CD4-positive, alpha-beta memory T cell (primary cell): ENCODE data around the gene PID1. TPM values are rescaled to one million over a fixed set of nuclear protein-coding genes. Genes with fewer than 3 reads are reported as not detected.

Source experiments
- CTCF ChIA-PET: fragments of 350-600 bp; sonication (Branson Sonifier 250); formaldehyde crosslinking; loops from one replicate; lab custom pipeline; 2021; ENCODE audit warnings: inconsistent platforms; ENCODE audit not compliant: partially characterized antibody; lab: Charles Lee
- POLR2A ChIA-PET: fragments of 350-600 bp; sonication (Branson Sonifier 250); formaldehyde crosslinking; loops from one replicate; lab custom pipeline; 2021; ENCODE audit not compliant: partially characterized antibody; lab: Charles Lee
- DNase-seq, 5 donors: peaks; one replicate each; pipeline versions ENCODE4 v3.0.0 to v3.0.0-alpha.2; 2020 to 2022; ENCODE audit warnings: mixed read lengths in 1 of 5
- H3K27ac ChIP-seq: one replicate; pipeline ENCODE4 v1.7.0; 2013; ENCODE audit warnings: low read depth, low read length
- H3K27me3 ChIP-seq: 2 replicates; pipeline ENCODE4 v1.7.0; 2013; ENCODE audit warnings: mild to moderate bottlenecking, low read length, moderate library complexity; ENCODE audit not compliant: insufficient read depth
- H3K36me3 ChIP-seq: 2 replicates; pipeline ENCODE4 v1.7.0; 2013; ENCODE audit warnings: mild to moderate bottlenecking, low read length, moderate library complexity; ENCODE audit not compliant: insufficient read depth
- H3K4me1 ChIP-seq: 2 replicates; pipeline ENCODE4 v1.7.0; 2013; ENCODE audit warnings: mild to moderate bottlenecking, low read length, moderate library complexity; ENCODE audit not compliant: insufficient read depth
- H3K4me3 ChIP-seq, 2 donors: one replicate each; pipeline ENCODE4 v1.7.0; 2013; ENCODE audit warnings: low read length in 2 of 2, mild to moderate bottlenecking in 1 of 2
- H3K9me3 ChIP-seq, 2 donors: one replicate each; pipeline ENCODE4 v1.7.0; 2013; ENCODE audit warnings: low read length in 2 of 2, control low read depth in 1 of 2; ENCODE audit not compliant: control insufficient read depth in 1 of 2
- H3K27ac Mint-ChIP-seq, 7 donors: one replicate each; pipeline ENCODE4 v1.8.0; 2020 to 2021; ENCODE audit warnings: mixed read lengths in 7 of 7, mild to moderate bottlenecking in 6 of 7, inconsistent platforms in 3 of 7, moderate library complexity in 3 of 7
- H3K27me3 Mint-ChIP-seq, 2 donors: one replicate each; pipeline ENCODE4 v1.8.0; 2020 to 2021; ENCODE audit warnings: mixed read lengths in 2 of 2
- H3K36me3 Mint-ChIP-seq, 2 donors: one replicate each; pipeline ENCODE4 v1.8.0; 2020 to 2021; ENCODE audit warnings: mixed read lengths in 2 of 2, inconsistent platforms in 1 of 2, mild to moderate bottlenecking in 1 of 2
- H3K4me1 Mint-ChIP-seq, 4 donors: one replicate each; pipeline ENCODE4 v1.8.0; 2020 to 2021; ENCODE audit warnings: mixed read lengths in 4 of 4, mild to moderate bottlenecking in 1 of 4
- H3K4me3 Mint-ChIP-seq, 8 donors: one replicate each; pipeline ENCODE4 v1.8.0; 2020 to 2021; ENCODE audit warnings: mixed read lengths in 8 of 8, mild to moderate bottlenecking in 7 of 8, moderate library complexity in 6 of 8, inconsistent platforms in 3 of 8
- H3K9me3 Mint-ChIP-seq, 8 donors: one replicate each; pipeline ENCODE4 v1.8.0; 2020 to 2021; ENCODE audit warnings: mixed read lengths in 8 of 8, mild to moderate bottlenecking in 5 of 8, inconsistent platforms in 3 of 8, moderate library complexity in 1 of 8
- intact Hi-C: fragments of 100-400 bp; cut with micrococcal nuclease; formaldehyde crosslinking; loops from one replicate; pipeline ENCODE4 v1.15.1; 2023
- polyA plus RNA-seq, 2 donors: library from polyadenylated mRNA; unstranded; fragments of 300-500 nt; fragmentation: Illumina TruSeq; gene quantifications; one replicate each; pipeline ENCODE4 v1.2.3, GENCODE V29; 2021
- total RNA-seq, 2 experiments: library from RNA; stranded (reverse); gene quantifications; one replicate each; pipeline ENCODE4 v1.2.3, GENCODE V29; 2021

The PID1 gene
- total and polyA plus RNA-seq, 4 experiments from 2014 or later = 0.47 to 0.55 TPM; not detected in 2

DNA sequence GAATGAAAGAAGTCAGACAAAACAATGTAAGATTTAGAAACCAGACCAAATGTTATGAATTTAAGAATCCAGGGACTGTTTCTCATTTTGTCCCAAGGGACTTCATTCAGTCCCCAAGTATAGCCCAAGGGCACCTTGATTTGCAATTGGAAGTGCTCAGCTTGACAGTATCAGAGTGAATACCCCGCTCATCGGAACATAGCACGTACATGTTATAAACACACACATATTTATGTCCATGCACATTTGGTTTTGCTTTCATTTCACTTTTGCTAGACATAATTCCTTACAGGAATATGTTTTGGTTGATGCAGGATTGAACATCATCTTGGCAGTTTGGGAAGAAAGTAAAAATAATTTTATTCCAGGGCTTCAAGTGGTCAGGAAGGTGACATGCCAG is 100.2 kb downstream of the PID1 start:
- Histone ChIP-seq H3K9me3 (no peaks in the 10 kb centered on the region), H3K36me3 (no peaks in the 10 kb centered on the region), H3K4me3 (no peak overlapping the region), H3K27me3 (no peaks in the 10 kb centered on the region), H3K27ac (no peak overlapping the region), H3K4me1 (no peaks in the 10 kb centered on the region)
- Mint-ChIP-seq H3K27me3 (peaks cover 0 to 1% of the 10 kb centered on the region in 2 donors), H3K9me3 (peaks cover 0 to 19% (median 7%) of the 10 kb centered on the region in 8 donors), H3K36me3 (no peaks in the 10 kb centered on the region), H3K27ac (no peak overlapping the region), H3K4me1 (no peaks in the 10 kb centered on the region), H3K4me3 (no peak overlapping the region)
- CTCF ChIA-PET = no interaction called here
- POLR2A ChIA-PET = no interaction called here
- DNase-seq = no peak
- intact Hi-C loops = no loop called here

DNA sequence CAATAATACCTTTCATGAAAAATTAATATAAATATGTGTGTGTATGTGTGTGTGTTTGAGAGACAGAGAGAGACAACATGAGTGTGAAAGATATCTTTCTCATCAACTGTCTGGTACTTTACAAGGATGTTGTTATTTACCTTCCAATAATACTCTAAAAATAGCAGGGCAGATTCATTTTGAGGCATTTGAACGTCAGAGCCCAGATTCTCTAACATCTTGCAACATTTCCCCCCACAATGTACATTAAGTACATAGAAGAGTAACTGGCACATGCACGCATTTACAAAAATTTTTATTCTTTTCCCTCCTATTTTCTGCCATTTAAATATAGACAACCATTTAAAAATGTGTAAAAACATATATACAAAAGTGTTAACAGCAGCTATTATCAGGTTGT is 100.9 kb downstream of the PID1 start:
- H3K27me3 ChIP-seq = no peaks in the 10 kb centered on the region
- Mint-ChIP-seq H3K4me1 (no peaks in the 10 kb centered on the region), H3K36me3 (no peaks in the 10 kb centered on the region), H3K27ac (no peak overlapping the region), H3K27me3 (peaks cover 0 to 1% of the 10 kb centered on the region in 2 donors), H3K9me3 (peaks cover 0 to 19% (median 4%) of the 10 kb centered on the region in 8 donors), H3K4me3 (no peak overlapping the region)
- no peak overlapping the region for H3K27ac ChIP-seq
- H3K36me3 ChIP-seq = no peaks in the 10 kb centered on the region
- ChIA-PET POLR2A (no interaction called here), CTCF (no interaction called here)
- no peak overlapping the region for H3K4me3 ChIP-seq
- H3K9me3 ChIP-seq = no peaks in the 10 kb centered on the region
- intact Hi-C loops = no loop called here
- no peaks in the 10 kb centered on the region for H3K4me1 ChIP-seq
- DNase-seq = no peak

DNA sequence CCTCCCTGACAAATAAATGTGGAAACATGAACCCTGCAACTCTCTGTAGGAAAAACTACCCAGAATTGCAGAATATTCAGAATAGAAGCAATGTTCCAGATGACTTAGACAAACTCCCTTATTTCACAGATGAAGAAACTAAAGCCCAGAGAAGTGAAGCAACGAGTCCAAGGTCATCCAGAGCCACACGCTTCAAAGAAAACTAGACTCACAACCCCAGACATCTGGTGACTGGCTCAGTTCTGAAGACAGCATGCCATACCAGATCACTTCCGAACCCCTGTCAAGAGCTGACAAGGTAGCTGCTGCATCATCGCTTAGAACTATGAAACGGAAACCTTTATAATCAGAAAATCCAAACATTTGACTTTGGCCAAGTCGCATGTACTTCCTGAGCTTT is 101.3 kb downstream of the PID1 start:
- intact Hi-C loops = no loop called here
- H3K4me3 ChIP-seq = no peak overlapping the region
- no peaks in the 10 kb centered on the region for H3K4me1 ChIP-seq
- no peaks in the 10 kb centered on the region for H3K9me3 ChIP-seq
- Mint-ChIP-seq H3K9me3 (peaks cover 0 to 19% (median 4%) of the 10 kb centered on the region in 8 donors), H3K27me3 (peaks cover 0 to 1% of the 10 kb centered on the region in 2 donors), H3K27ac (no peak overlapping the region), H3K36me3 (no peaks in the 10 kb centered on the region), H3K4me3 (no peak overlapping the region), H3K4me1 (no peaks in the 10 kb centered on the region)
- ChIA-PET CTCF (no interaction called here), POLR2A (no interaction called here)
- no peaks in the 10 kb centered on the region for H3K36me3 ChIP-seq
- no peak overlapping the region for H3K27ac ChIP-seq
- H3K27me3 ChIP-seq = no peaks in the 10 kb centered on the region
- no peak for DNase-seq

DNA sequence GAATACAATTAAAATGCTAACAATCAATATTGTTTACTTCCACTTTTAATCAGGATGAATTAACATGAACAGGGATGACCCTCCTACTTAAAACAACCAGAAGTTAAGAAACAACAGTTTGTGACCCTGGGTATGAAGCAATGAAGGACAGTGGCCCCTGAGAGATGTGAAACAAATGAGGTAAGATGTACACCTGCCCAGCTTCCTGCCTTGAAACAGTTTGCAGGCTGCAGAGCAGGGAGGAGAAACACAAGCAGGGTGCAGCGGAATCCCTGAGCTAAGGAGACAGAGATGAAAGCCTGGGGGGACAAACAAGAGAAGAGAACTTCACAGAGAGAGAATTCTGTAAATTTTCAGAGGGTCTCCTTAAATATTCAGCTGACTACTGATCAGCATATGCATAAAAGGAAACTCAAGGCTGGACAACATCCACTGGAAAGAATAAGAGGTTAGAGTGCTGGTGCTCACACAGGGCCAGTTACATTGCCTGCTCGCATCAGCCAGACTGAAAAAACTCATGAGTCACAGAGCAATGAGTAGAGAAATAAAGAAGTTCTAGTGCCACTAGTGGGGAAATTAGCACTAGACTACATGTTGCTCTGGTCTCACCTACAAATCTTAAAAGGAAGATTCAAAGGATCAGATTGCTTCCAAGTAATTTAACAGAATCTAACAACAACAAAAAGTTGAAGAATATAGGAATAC is 106.4 kb downstream of the PID1 start:
- POLR2A ChIA-PET = no interaction called here
- H3K4me3 ChIP-seq = no peak overlapping the region
- no peaks in the 10 kb centered on the region for H3K4me1 Mint-ChIP-seq
- no peaks in the 10 kb centered on the region for H3K27me3 ChIP-seq
- no peak overlapping the region for H3K4me3 Mint-ChIP-seq
- peaks cover 0 to 10% (median 5%) of the 10 kb centered on the region in 8 donors for H3K9me3 Mint-ChIP-seq
- H3K27me3 Mint-ChIP-seq = no peaks in the 10 kb centered on the region
- H3K36me3 ChIP-seq = no peaks in the 10 kb centered on the region
- H3K36me3 Mint-ChIP-seq = no peaks in the 10 kb centered on the region
- no peak for DNase-seq
- intact Hi-C loops = no loop called here
- no peak overlapping the region for H3K27ac Mint-ChIP-seq
- no peaks in the 10 kb centered on the region for H3K9me3 ChIP-seq
- CTCF ChIA-PET = no interaction called here
- no peak overlapping the region for H3K27ac ChIP-seq
- H3K4me1 ChIP-seq = no peaks in the 10 kb centered on the region

DNA sequence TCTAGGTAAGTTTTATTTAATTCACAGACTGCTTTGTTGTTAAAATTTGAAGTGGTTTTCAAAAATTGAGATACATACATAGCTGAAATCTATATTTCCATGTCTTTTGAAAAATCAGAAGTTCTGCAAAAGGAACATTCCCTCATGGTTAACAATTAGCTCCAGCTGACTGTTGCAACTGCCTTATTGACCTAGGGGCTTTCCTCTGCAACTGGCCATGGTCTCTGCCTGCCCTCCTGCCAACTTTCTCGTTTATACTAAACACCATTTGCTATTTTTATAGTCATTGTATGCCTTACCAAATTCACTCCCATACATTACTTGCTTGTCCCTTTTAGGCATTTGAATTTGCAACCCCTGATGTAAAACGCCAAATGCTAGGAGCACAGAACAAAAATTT is 107.2 kb downstream of the PID1 start:
- no peak for DNase-seq
- intact Hi-C loops = no loop called here
- Mint-ChIP-seq H3K4me1 (no peaks in the 10 kb centered on the region), H3K27me3 (no peaks in the 10 kb centered on the region), H3K36me3 (no peaks in the 10 kb centered on the region), H3K4me3 (no peak overlapping the region), H3K27ac (no peak overlapping the region), H3K9me3 (peaks cover 0 to 11% (median 5%) of the 10 kb centered on the region in 8 donors)
- Histone ChIP-seq H3K27me3 (no peaks in the 10 kb centered on the region), H3K4me1 (no peaks in the 10 kb centered on the region), H3K4me3 (no peak overlapping the region), H3K9me3 (no peaks in the 10 kb centered on the region), H3K36me3 (no peaks in the 10 kb centered on the region), H3K27ac (no peak overlapping the region)
- CTCF ChIA-PET = no interaction called here
- POLR2A ChIA-PET = no interaction called here

DNA sequence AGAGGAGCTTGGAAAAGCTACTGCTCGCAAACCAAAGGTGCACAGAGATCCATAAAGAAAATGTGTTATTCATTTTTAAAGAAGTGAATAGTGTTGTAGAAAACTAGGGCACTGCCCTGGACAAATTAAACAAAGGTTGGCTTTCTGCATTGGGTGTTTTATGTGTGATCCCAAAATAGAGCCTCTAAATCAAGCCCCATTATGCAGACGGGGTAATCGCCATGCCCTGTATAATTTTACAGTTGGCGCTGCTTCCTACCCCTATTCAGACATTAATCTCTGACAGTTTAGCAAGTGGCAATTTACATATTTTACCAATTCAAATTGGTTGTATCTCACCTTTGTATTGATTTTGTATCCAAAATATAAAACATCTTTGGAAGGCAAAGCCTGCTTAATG is 109.1 kb downstream of the PID1 start:
- Histone ChIP-seq H3K9me3 (no peaks in the 10 kb centered on the region), H3K4me1 (no peaks in the 10 kb centered on the region), H3K36me3 (no peaks in the 10 kb centered on the region), H3K27me3 (no peaks in the 10 kb centered on the region), H3K27ac (no peak overlapping the region), H3K4me3 (no peak overlapping the region)
- DNase-seq = no peak
- H3K4me3 Mint-ChIP-seq = no peak overlapping the region
- POLR2A ChIA-PET = no interaction called here
- H3K27me3 Mint-ChIP-seq = no peaks in the 10 kb centered on the region
- no peak overlapping the region for H3K27ac Mint-ChIP-seq
- H3K36me3 Mint-ChIP-seq = no peaks in the 10 kb centered on the region
- CTCF ChIA-PET = no interaction called here
- peaks cover 0 to 11% (median 6%) of the 10 kb centered on the region in 8 donors for H3K9me3 Mint-ChIP-seq
- no peaks in the 10 kb centered on the region for H3K4me1 Mint-ChIP-seq
- intact Hi-C loops = no loop called here

DNA sequence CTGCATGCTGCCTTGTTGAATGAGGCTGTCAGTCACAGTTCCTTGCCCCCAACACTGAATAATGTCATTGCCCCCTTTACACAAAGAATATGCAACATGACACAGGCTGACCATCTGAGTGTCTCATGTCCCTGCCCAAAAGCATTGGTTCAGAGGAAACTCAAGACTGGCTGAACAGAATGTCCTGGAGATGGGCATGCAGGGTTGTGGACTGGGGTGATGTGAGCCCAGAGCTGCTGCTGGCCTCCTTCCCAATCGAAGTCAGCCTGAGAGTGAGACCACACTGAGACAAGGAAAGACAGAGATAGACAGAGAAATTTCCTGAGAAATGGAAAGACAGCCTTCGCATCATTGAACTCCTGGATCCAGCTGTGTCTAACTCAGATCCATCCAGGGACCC is 110.1 kb downstream of the PID1 start:
- intact Hi-C loops = no loop called here
- Mint-ChIP-seq H3K36me3 (no peaks in the 10 kb centered on the region), H3K27me3 (no peaks in the 10 kb centered on the region), H3K9me3 (peaks cover 0 to 11% (median 5%) of the 10 kb centered on the region in 8 donors), H3K4me3 (no peak overlapping the region), H3K4me1 (no peaks in the 10 kb centered on the region), H3K27ac (no peak overlapping the region)
- POLR2A ChIA-PET = no interaction called here
- Histone ChIP-seq H3K36me3 (no peaks in the 10 kb centered on the region), H3K4me1 (no peaks in the 10 kb centered on the region), H3K27me3 (no peaks in the 10 kb centered on the region), H3K27ac (no peak overlapping the region), H3K4me3 (no peak overlapping the region), H3K9me3 (no peaks in the 10 kb centered on the region)
- DNase-seq = no peak
- CTCF ChIA-PET = no interaction called here
